ENCODE results near the gene SLC35F4.

DNA sequence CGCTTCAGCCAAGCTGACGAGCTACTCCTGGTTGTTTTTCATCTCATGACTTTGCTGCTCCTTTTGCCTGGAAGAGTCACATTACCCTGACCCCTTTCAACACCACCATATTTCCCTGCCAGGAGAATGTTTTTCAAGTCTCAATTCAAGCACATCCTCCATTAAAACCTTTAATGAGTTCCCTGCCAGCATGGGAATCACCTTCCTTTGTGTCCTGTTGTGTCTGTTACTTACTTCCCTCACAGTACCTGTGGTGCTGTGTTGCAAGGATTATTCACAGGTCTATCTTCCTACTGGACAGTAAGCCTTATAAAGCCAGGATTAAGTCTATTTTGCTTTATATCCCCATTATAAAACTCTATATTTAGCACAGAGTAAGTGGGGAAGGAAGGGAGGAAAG lies 13.6 kb upstream of the SLC35F4 start:
- TF ChIP-seq POLR2A (IDR thresholded peaks at IDR 0.05), result no peak
- TF ChIP-seq CTCF (IDR thresholded peaks at IDR 0.05 in 8 of 11, conservative IDR thresholded peaks at IDR 0.05 in 3 of 11), result no peak
